ENCODE results near the gene TXNDC11.

TXNDC11 gene

DNA sequence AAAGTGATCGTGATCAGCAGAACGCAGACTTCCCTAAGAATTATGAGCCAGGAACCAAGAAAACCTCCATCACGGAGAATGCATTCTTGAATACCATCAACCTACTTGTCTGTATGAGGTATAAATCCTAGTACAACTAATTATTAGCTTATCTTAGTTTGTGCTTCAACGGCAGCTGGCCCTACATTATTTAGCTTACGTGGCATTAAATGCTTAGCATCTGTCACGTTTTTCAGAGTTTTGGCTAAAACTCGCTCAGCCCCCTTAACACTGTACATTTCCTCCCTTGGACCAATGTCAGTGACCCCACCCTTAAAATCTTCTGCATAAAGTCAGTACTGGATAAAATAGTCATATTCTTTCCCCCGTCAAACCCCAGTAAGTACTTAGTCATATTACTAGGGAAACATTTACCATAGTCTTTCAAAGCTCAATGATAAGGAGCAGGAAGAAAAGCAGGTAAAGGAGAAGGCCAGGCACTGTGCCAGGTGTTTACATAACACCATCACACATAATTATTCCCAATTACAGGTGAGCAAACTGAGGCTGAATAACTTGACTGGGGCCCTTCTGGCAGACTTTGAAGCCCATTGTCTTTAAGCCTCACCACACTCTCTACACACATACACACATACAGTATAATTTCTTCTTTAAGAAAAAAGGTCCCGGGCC, 16.6 kb upstream of the TXNDC11 start:
- H3K4me3 ChIP-seq, result no peak overlapping the region
- H3K27ac ChIP-seq, result no peak overlapping the region
- TF ChIP-seq, protein P1, sequence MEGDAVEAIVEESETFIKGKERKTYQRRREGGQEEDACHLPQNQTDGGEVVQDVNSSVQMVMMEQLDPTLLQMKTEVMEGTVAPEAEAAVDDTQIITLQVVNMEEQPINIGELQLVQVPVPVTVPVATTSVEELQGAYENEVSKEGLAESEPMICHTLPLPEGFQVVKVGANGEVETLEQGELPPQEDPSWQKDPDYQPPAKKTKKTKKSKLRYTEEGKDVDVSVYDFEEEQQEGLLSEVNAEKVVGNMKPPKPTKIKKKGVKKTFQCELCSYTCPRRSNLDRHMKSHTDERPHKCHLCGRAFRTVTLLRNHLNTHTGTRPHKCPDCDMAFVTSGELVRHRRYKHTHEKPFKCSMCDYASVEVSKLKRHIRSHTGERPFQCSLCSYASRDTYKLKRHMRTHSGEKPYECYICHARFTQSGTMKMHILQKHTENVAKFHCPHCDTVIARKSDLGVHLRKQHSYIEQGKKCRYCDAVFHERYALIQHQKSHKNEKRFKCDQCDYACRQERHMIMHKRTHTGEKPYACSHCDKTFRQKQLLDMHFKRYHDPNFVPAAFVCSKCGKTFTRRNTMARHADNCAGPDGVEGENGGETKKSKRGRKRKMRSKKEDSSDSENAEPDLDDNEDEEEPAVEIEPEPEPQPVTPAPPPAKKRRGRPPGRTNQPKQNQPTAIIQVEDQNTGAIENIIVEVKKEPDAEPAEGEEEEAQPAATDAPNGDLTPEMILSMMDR (IDR thresholded peaks at IDR 0.05), result no peak
- DNase-seq (ENCODE audit: low spot score), result no peak

DNA sequence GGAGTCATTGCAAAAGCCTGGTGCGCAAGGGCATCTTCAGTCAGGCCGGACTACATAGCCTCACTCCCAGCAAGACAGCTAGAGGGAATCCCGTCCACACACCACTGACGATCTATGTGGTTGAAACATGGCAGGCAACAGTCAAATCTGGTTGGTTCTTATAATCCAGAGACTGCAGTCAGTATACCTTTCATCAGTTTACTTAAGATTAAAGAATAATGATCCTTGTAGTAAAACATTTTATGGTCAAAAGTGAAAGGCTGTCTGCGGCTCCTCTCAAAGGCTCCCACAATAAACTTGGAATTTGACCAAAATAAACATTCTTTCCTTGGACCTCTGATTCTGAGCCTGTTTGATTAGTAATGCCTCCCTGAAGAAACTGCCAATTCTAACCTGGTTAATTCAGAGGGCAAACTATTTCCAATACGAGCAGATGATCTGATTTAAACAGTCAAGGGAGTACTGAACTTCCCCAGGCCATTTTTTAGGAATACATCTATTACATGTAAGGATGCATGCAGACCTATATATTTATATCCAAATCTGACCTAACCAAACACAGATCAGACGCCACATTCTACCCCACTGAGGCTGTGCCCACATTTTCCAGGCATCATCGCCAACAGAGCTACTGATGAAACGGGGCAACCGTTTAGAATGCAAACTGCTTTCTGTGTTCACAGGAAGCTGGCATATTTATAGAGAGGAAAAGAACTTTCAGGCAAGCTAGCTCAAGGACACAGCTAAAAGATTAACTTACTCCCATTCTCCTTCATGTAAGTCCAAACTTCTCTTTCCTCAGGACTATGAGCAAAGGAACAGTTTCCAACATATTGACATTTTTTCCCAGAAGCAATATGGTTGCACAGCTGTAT, 15.3 kb upstream of the TXNDC11 start:
- Histone ChIP-seq H3K27ac (peak overlapping the region in 1 of 2 donors; percentile 60), H3K4me3 (no peak overlapping the region)
- no peak for DNase-seq (ENCODE audit: low spot score)
- TF ChIP-seq, protein P1 (IDR thresholded peaks at IDR 0.05), result no peak

DNA sequence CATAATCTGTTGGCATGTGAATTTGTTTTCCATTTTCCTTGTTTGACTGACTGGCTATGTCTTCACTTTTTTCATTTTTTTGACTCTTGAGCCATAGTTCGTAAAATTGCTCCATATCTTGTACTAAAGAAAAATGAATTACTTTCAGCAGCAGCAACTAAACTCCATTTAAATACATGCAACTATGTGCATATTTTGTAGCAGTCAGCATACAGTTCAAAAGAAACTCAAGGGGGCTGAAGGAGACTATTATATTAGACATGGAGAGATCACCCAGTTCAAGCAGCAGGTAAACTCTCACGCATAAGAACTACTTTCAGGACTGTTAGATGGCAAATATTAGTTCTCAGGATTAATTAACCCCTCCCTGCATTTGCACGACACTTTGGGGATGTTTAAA, 13.6 kb upstream of the TXNDC11 start:
- TF ChIP-seq, protein P1 (IDR thresholded peaks at IDR 0.05), result no peak
- DNase-seq (ENCODE audit: low spot score), result no peak
- no peak overlapping the region for H3K27ac ChIP-seq

DNA sequence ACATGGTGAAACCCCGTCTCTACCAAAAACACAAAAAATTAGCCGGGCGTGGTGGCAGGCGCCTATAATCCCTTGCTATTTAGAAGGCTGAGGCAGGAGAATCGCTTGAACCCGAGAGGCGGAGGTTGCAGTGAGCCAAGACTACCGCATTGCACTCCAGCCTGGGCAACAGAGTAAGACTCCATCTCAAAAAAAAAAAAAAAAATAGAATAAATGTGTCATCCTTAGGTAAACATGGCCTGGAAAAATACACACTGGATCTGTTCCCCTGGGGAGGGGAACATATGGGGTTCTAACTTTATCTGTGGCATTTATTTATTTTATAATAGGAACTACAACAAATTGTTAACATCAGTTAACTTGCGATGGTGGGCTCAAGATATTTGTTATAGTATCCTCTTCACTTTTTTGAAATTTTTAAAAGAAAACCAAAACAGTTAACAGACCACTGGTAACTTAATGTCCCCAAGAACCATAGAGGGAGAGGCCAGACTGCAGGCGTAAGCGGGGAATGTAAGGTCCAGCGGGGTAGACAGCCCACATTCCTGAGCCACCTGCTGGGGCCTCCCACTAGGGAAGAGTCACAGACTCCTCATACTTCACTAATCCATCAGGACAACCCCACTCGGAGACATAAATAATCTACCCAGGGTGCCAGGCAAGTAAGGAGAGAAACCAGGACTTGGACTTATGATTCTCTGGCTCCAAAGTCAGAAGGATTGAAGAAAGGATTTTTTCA, 12.5 kb upstream of the TXNDC11 start:
- TF ChIP-seq, protein P1 (IDR thresholded peaks at IDR 0.05), result no peak
- Histone ChIP-seq H3K27ac (no peak overlapping the region), H3K4me3 (no peak overlapping the region)
- no peak for DNase-seq (ENCODE audit: low spot score)

More for the DNA sequence above, 13.6 kb upstream of the TXNDC11 start:
- H3K4me3 ChIP-seq, result no peak overlapping the region

DNA sequence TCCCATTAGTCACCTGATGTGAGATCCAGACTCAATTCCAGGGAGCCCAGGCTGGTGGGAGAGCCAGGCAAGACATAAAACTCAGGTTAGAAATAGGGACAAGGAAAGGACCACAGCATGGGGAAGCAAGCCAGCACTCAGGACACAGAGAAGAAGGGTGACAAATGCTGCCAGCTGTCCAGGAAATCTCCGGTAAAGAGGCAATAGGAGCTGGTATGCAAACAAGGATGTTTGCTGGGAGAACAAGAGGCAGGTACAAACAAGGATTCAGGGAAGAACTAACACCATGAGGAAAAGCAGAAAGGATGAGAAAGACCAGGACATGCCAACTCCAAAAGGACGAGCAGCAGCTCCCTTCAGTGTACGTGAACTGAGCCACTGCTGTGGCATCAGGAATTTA, 10.2 kb upstream of the TXNDC11 start:
- DNase-seq (ENCODE audit: low spot score), result no peak
- TF ChIP-seq, protein P1 (IDR thresholded peaks at IDR 0.05), result no peak
- Histone ChIP-seq H3K4me3 (no peak overlapping the region), H3K27ac (no peak overlapping the region)

DNA sequence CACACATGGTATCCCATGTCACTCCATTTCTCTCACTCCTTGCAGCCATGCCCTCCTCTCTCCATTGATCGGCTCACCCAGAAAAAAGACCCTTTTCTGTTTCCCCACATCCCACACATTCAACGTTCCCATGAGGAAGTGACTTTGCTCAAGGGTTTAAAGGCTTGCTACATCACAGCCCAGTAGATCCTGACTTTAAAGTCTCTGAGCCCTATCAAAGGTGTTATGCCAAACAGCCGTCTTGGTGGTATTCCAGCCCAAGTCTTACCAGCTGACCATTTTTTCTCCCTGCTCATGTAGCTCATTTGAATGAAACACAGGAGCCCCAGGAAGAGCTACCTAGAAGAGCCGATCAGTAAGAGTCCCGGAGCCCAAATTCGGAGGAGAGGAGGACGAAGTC, 7.4 kb upstream of the TXNDC11 start:
- TF ChIP-seq, protein P1 (IDR thresholded peaks at IDR 0.05), result no peak
- Histone ChIP-seq H3K4me3 (no peak overlapping the region), H3K27ac (no peak overlapping the region)
- no peak for DNase-seq (ENCODE audit: low spot score)

All from coronary artery (tissue), 2 donors.